Myocyte (in vitro differentiated cells): ENCODE data around the gene FNDC8. TPM values are rescaled to one million over a fixed set of nuclear protein-coding genes. Genes with fewer than 3 reads are reported as not detected.
"Not testable (repeated sequence)": the region's sequence is repeated elsewhere in the genome, so short reads cannot be mapped to it uniquely, and the experiment has no call there.

Source experiments
- DNase-seq: peaks from one replicate; pipeline ENCODE4 v3.0.0-alpha.2; 2012; ENCODE audit warnings: low read depth
- total RNA-seq: library from RNA; depleted of rRNA; stranded (reverse); fragments of >200 nt; gene quantifications from 2 replicates; pipeline ENCODE4 v1.2.3, GENCODE V29; 2014

The FNDC8 gene
- total RNA-seq, 1 donor from 2014 or later = not detected

DNA sequence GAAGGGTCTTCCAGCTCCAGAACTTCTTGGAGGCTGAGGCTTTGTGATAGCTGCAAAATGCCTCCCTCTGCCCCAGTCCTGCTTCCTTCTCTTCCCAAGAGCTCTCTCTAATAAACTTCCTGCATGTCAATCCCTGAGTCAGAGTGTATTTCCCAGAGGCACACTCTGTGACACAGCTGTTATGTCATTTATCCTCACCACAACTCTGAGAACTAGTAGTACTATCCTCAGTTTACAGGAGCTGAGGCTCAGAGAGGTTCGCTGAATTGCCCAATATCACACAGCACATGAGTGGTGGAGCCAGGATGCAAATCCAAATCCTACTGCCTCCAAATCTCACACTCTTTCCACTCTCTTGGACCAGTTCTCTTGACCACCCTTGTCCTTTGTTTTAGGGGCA lies 46.3 kb downstream of the FNDC8 start:
- peak; percentile 78 for DNase-seq

- no peak for DNase-seq
Measured at GRCh38 chr17:35169835-35170363, 48.5 kb downstream of the FNDC8 start.

DNA sequence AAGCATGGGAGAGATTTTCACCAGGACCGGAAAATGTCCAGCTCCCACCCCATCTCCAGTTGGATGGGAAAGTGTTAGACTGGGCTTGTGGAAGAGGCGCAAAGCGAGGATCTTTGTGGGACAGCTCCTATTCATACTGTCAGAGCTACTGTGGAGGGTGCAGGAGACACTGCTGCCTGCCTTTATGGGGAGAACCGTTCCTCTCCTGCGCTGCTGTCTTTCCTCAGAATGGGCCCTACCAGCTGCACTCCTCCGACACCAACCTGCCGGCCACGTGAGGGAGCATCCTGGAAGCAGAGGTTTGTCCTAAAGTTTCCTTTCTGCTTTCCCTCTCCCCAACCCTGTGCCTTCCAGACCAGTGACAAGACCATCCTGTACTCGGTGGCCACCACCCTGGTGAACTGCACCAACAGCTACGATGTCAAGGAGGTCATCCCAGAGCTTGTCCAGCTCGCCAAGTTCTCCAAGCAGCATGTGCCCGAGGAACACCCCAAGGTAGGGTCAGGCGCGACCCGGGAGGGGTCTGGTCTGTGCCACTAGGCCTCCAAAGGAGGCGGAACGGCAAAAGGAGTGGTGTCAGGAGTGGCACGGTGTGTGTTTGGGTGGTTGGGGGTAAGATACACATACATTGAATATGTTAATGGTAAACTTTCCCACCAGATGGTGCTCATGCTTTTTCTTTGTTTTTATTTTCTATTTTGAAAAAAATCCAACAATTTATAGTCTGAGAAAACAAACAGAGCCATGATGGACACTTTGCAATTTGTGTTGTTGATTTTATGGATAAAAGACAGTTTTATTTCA lies 49.8 kb downstream of the FNDC8 start:
- DNase-seq = peak; percentile 44

DNA sequence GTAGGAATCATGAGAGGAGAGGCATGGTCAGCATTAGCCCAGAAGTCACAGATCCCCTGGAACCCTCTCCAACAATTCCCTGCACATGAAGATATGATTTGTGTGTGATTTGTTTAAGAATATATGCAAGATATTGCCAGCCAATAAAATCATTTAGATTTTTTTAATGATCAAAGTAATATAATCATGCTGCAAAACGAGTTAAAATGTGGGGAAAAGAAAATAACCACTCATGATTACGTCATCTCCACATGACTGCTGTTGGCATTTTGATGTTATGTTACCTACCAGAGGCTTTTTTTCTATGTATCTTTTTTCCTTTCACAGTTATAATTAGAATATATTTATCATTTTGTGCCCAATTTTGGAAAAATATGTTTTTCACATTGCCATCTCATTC lies 50.4 kb downstream of the FNDC8 start:
- no peak for DNase-seq

DNA sequence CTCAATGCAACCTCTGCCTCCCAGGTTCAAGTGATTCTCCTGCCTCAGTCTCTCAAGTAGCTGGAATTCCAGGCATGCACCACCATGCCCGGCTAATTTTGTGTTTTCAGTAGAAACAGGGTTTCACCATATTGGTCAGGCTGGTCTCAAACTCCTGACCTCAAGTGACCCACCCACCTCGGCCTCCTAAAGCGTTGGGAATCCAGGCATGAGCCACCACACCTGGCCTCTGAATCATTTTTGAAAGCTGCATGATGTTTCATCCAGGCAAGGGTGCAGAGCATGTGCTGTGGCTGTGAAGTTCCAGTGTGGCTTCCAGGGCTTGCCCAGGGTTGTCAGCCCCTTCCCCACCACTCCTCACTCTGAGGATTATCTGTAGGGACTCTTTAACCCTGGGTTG lies 50.9 kb downstream of the FNDC8 start:
- not testable (repeated sequence) for DNase-seq

GRCh38 chr17:35174835-35175334 lies 53.5 kb downstream of the FNDC8 start:
- no peak for DNase-seq

DNA sequence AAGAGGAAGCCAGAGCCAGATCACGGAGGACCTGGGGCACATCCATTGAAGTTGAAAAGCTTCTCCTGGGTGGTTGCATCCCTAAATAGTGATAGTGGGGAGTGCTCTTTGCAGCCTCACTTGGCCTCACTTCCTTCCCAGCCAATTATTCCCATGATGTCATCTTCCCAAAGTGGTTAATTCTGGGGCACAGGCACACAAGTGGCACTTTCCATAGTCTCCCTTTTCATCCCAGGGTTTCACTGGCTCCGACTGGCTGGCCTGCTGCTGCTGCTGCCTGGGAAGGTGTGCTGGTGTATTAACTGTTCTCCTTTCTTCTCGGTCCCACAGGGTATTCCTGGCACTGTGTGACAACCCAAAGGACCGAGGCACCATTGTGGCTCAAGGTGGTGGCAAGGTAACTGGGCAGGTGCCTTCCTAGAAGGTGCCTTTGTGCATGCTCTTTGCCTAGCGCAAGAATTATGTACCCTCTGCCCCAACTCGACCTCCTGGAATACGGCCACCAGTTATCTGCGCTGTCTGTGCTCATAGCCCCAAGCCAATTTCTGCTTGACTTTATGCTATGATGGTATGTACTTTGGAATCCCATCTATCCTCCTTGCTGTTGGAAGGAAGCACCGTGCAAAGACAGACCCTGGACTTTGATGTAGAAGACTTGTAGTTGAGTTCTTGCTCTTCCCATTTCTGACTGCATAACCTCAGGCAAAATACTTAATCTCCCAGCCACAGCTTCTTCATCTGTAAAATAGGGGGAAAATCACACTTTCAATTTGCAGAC lies 54.4 kb downstream of the FNDC8 start:
- DNase-seq = peak; percentile 37

GRCh38 chr17:35176897-35177296 lies 55.5 kb downstream of the FNDC8 start:
- DNase-seq = no peak

DNA sequence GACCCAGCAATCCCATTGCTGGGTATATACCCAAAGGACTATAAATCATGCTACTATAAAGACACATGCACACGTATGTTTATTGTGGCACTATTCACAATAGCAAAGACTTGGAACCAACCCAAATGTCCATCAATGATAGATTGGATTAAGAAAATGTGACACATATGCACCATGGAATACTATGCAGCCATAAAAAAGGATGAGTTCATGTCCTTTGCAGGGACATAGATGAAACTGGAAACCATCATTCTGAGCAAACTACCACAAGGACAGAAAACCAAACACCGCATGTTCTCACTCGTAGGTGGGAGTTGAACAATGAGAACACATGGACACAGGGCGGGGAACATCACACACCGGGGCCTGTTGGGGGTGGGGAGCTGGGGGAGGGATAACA lies 58.0 kb downstream of the FNDC8 start:
- not testable (repeated sequence) for DNase-seq

Other genes with a start within 250 kb of the FNDC8 start
- 5.2 TPM in 2 replicates for gene CCT6B, start 160.2 kb upstream of the FNDC8 start, total RNA-seq
- gene ZNF830, start 160.1 kb upstream of the FNDC8 start, total RNA-seq = 9.5 and 10.8 TPM in 2 replicates
- 24.5 and 26.7 TPM in 2 replicates for gene LIG3, start 141.1 kb upstream of the FNDC8 start, total RNA-seq
- 9.9 and 12.9 TPM in 2 replicates for gene RFFL, start 57.9 kb upstream of the FNDC8 start, total RNA-seq
- gene RAD51D, start 1.8 kb upstream of the FNDC8 start, total RNA-seq = 4.6 and 6.6 TPM in 2 replicates
- 15.0 and 15.7 TPM in 2 replicates for gene NLE1, start 20.7 kb downstream of the FNDC8 start, total RNA-seq
- 266 and 287 TPM in 2 replicates for gene UNC45B, start 26.2 kb downstream of the FNDC8 start, total RNA-seq
- gene SLC35G3, start 72.8 kb downstream of the FNDC8 start, total RNA-seq = not detected in 2 replicates
- 34.2 and 36.0 TPM in 2 replicates for gene SLFN5, start 121.5 kb downstream of the FNDC8 start, total RNA-seq